ENCODE measurements around the gene RABAC1.
A peak's percentile ranks its signal among the peaks of the same experiment; 100 is the strongest.

The RABAC1 gene

DNA sequence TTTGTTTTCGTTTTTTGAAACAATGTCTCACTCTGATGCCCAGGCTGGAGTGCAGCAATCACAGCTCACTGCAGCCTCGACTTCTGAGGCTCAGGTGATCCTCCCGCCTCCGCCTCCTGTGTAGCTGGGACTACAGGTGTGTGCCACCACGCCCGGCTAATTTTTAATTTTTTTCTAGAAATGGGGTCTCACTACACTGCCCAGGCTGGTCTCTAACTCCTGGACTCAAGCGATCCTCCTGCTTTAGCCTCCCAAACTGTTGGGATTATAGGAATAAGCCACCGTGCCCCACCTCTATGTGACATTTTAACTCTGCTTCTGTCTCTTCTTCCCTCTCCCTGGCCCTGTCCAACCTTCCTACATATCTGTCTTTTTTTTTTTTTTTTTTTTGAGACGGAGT lies 29.8 kb upstream of the RABAC1 start:
- no peak for DNase-seq

DNA sequence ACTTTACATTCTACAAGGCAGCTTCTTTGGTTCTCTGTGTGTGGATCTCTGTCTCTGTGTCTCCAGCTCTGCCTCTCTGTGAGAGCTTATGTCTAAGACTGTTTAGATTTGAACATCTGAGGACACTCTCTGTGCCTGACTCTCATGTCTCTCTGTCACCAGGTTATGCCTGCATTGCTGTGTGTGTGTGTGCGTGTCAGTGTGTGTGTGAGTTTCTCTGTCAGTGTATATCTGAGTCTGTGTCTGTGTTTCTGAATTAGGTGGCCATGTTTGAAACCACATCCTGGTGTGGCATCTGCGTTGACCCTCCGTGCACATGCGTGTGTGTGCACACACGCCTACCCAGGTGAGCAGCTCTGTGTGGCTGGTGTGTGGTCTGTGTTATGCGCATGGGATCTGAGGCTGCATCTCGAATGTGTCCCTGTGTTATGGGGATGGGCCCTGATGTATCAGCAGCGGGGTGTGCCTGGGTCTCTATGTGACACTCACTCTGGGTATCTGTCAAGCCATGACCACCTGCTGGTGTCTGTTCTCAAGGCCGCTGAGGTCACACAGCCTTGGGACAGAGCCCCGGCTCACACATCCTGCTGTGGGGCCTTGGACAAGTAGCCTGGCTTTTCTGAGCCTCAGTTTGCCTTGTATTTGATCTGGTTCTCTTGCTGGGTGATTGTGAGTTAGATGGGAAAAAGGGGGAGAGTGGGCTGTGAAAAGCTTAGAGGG lies 28.2 kb upstream of the RABAC1 start:
- DNase-seq = no peak

DNA sequence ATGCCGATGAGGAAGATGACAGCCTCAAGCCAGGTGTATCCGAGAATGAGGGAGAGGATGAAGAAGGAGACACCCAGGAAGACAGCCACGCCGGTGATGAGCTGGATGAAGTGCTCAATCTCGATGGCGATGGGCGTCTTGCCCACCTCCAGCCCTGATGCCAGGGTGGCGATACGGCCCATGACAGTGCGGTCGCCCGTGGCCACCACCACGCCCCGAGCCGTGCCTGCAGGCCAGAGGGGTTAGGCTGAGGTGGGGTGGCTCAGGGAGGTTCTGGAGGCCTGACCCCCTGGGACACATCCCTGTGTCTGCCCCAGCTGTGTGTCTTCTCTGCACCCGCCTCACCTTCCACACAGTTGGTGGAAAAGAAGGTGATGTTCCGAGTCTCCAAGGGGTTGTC lies 25.8 kb upstream of the RABAC1 start:
- no peak for DNase-seq

DNA sequence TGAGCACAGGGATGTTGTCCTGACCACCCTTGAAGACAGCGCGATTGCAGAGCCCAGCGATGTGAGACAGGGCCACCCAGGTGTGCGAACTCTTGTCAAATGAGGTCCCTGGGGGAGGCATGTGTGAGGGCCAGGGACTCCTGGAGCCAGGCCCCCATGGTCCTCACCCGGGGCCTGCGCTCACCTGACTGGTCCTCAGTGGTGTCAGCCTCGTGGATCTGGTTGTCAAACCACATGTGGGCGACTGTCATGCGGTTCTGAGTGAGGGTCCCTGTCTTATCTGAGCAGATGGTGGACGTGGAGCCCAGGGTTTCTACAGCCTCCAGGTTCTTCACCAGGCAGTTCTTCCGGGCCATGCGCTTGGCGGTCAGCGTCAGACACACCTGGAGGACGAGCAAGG lies 22.6 kb upstream of the RABAC1 start:
- no peak for DNase-seq

DNA sequence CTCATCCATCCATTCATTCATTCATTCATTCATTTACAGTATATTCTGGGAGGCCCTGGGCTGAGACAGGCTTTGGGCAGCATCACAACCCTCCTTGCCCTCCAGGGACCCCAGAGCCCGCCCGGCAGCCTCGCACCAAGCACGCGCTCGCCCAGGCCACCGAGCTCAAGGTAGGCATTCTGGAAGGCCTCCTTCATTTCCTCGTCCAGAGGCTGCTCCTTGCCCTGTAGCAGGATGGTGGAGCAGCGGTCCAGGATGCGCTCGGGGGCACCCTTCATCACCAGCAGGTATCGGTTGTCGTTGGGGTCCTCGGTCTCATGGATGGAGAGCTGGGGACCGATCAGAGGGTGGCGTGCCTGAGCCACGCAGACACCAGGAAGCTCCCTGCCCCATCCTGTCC lies 19.3 kb upstream of the RABAC1 start:
- no peak for DNase-seq

DNA sequence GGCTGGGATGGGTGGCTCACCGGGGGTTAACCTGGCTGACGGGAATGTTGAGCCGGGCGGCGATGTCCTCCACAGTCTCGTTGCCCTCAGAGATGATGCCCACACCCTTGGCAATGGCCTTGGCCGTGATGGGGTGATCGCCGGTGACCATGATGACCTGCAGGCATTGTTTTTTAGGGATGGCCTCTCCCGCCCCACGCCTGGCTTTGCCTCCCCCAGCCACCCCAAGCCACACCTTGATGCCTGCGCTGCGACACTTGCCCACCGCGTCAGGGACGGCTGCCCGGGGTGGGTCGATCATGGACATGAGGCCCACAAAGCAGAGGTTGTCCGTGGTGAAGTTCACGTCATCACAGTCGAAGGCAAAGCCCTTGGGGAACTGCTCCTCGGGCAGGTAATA lies 18.8 kb upstream of the RABAC1 start:
- DNase-seq = no peak

DNA sequence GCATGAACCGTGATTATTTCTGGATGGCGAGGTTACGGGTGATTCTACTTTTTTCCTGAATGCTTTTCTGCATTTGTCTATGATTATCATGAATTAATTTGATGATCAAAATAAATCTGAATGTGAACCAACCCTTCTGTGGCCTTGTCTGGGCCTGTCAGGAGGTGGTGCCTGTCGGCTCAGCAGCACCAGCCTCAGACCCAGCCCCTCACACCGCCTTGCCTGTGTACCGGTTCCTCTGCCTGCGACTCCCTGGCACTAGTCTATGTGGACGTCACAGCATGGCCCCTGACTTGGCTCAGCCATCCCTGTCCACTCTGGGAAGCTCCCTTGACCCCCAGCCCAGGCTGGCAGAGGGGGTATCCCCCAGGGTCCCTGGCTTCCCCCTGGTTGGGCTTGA lies 15.5 kb upstream of the RABAC1 start:
- no peak for DNase-seq

DNA sequence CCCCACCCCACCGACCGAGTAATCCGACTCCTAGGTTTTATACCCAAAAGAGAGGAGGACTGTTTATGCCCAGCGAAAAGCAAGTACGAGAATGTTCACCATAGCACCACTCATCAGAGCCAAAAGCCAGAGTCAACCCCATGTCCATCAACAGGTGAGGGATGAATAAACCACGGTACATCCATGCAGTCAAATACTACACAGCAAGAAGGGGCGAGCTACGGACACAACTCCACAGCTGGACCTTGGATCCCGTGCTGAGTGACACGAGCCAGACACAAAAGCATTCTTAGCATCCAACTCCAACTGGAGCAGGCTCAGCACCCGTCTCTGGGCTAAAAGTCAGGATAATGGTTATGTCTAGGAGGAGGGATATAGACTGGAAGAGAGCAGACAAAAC lies 12.2 kb upstream of the RABAC1 start:
- DNase-seq = no peak

DNA sequence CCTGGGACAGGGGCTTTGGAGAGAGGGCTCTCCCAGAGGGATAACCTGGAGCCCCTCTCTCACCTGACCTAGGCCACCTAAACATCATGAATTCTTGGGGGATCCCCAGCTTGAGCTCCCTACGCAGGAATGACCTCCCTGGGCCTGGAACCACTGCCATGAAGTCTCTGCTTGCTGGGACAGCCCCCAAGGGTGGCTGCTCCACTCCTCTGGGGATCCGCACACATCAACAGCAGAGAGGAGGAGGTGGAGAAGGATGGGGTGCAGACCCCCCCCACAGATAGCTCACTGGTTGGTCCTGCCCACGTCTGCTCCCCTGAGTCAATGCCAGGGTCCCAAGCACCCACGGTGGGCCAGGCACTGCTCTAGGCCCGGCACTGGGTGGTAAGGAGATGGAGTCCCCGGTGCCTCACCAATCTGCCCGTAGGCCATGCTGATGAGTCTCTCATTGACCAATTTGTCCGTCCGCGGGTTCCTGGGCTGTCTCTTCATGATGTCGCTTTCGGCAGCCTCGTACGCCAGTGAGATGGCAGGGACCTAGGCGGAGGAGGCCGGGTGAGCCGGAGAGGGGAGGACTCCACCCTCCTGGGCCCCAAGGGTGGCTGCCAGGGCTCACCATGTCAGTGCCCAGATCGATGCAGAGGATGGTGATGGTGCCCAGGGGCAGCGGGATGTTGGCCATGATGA lies 10.8 kb upstream of the RABAC1 start:
- no peak for DNase-seq

DNA sequence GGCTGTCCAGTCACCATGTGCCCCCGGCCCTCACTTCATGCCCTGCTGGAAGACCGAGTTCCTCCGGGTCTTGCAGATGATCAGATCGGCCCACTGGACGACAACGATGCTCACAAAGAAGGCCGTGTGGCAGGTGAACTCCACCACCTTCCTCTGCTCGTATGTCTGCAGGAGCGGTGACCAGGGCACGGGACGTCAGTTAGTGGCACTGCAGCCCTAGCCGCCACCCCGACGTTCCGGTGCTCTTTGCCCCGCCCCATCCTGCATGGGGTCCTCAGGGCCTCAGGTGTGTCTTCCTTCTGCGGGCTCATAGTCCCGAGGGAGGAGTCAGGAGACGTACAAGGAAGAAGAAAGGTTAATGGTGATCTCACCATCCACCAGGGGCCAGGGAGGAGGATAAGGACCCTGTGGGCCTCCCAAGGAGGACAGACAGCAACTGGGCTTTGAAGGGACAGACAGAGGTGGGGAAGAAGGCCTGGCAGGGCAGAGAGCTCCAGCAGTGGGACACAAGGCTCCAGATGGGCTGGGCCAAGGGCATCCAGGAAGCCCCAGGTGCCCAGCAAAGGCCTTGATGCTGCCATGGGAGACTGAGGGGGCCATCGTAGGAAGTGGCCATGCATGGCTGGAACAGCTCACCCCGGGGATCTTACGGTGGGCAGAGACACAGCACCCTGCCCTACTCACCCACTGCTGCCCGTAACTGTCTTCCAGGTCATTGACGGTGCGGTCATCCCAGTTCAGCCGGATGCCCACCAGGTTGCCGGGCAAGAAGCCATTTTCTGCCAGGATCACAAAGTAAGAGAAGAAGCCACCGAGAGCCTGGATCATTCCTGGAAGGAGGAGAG lies 9.9 kb upstream of the RABAC1 start:
- DNase-seq = no peak

DNA sequence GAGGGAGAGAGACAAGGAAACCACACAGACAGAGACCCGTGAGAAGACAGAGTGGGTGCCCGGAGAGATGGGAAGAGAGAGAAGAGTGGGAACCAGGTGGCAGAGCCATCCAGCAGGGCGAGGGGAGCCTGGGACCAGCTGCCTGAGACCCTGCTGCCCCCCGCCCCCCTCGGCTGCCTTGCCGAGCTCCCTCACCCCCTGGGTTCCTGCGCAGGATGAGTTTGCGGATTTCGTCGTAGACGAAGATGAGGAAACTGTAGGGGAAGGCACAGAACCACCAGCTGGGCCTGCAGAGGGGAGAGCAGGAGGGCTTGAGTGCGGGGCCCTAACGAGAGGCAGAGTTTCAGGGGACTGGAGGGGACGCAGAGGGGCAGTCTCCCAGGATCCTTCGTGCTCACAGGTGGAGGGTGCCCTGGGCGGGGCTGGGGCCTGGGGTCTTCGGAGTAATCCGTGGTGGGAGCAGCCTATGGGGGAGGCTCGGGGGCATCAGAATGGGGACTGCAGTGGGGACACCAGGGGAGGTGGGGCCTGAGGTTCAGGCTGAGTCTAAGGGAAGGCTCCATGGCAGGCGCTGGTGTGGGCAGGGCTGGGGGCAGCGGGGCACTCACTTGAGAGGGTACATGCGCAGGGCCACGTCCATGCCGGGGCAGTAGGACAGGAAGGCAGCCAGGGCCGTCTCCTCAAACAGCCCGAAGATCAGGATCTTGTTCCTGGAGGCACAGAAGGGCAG lies 8.1 kb upstream of the RABAC1 start:
- no peak for DNase-seq

DNA sequence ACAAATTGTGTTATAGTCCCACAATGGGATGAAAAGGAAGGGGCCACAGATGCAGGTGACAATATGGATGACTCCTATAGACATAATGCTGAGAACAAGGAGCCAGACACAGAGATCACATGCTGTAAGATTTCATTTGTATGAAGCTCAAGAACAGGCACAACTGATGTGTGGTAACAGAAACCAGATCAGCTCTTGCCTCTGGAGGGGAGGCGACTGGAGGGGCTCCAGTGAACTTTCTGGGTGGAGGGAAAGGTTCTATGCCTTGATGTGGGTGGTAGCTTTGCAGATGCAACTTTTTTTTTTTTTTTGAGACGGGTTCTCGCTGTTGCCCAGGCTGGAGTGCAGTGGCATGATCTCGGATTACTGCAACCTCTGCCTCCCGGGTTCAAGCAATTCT lies 6.0 kb upstream of the RABAC1 start:
- no peak for DNase-seq

DNA sequence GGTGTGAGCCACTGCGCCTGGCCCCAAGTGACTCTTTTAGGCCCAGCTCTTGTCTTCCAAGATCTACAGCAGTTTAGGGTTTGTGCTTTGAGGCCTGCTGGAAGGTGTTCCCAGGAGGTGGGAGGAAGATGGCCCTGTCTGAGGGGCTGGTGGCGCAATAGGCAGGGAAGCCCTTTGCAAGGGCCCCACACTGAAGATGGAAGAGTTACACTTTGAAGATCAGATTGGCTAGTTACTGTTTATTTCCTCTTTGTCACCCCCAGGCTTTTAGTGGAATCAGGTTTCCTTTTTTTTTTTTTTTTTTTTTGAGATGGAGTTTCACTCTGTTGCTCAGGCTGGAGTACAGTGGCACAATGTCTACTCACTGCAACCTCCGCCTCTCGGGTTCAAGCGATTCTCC lies 1.9 kb upstream of the RABAC1 start:
- no peak for DNase-seq

DNA sequence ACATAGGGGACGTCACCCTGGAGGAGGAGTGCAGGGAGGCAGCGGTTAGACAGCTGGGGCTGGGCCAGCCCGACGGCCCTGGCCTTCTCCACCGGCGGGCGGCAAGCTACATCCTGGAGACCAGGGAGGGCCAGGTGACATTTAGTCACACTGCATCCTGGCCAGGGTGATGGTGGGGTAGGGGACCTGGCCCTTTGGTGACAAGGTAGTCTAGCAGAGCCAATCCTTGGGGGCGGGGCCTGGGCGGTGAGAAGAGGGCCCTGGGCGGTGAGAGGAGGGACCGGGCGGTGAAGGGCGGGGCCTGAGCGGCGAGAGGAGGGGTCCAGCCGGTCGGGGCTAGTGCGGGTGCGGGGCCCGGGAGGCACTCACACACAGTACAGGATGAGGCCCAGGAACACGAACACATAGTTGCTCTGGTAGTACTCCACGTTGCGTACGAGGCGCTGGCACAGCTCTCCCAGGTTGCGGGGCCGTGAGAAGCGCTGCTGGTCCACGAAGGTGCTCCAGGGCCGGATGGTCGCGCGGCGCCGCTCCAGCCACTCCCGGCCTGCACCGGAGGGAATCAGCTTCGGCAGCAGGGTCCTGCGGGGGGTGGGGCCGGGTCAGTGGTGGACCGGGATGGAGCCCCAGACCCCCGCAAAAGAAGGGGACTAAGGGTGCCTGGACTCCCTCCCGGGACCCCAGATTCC lies 610 bp downstream of the RABAC1 start:
- no peak for DNase-seq

DNA sequence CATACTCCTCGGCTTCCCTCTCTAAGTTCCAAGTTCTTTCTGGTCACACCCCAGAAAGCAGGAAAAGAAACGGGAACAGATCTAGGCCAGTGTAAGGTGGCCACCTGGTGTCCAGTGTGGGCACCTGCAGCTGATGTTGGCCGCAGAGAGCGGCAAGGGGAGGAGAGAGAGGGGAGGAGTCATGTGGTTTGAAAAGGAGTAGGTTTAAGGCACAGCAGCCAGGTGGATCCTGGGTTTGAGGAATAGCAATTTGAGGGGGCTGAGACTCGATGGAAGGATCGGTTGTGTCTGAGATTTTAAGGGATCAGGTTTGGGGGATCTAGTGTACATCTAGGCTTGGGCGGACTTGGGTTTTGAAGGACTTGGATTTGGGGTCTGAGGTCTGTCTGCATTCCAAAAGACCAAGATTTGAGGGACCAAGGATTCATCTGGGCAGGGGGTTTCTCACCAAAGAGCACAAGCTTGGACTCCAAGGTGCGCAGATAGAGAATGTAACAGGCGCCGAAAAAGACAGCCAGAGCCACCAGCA lies 1.2 kb downstream of the RABAC1 start:
- peak; percentile 64 for DNase-seq

DNA sequence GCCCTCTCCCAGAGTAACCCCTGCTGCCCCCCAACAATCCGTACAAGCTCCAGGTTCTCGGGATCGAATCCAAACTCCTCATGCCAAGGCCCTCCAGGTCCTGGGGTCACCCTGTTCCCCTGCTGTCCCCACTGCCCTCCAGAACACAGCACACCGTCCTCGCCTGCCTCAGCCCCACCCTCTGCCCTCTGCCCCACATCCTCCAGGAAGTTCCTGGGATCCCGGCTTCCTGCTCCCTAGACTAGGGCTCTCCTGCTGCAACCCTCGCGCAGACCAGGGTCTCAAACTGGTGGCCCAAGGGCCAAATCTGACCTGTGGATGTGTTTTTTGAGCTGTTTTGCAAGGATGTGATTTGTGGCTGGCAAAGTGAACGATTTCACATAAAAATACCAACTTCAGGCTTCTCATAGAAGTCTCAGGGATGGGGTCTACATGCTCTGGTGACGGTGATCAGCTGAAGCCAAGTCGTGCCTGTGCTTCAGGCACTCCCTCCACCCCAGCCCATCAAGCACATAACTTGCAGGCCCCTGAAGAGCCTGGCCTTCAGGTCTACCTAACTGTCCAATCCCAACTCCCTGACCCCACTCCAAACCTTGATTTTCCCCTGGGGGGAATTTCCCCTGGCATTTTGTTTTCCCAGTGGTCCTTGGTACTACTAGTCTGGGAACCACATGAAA lies 1.8 kb downstream of the RABAC1 start:
- no peak for DNase-seq

DNA sequence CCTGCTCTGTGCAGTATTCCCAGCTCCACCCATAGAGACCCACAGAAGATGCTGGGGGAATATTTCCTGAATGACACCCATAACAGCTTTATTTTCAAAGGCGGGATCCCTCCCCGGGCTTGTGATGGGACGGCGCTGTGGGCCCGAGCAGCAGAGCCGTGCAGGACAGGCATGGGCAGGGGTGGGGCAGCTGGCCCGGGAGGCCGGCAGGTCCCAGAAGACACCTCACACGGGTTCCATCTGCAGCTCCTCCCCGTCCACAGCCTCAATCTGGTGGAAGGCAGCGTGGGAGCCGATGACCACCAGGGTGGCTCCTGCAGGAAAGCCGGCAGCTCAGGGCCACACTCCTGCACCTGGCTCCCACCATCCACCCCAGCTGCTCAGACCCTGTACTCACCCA lies 2.5 kb downstream of the RABAC1 start:
- DNase-seq = no peak

DNA sequence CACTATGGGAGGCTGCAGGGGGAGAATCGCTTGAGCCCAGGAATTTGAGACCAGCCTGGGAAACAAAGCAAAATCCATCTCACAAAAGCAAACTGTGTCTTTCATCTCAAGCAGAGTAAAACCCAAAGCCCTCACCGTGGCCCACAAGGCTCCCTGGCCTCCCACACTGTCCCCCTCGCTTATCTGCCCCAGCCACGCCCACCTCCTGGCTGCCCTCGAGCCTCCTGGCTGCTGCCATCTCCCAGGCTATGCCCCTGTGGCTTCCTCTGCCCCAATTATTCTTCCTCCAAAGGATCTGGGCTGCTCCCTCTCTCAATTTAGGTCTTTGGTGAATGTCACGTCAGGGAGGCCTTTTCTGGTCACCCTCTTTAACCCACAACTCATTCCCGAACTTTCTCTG lies 3.6 kb downstream of the RABAC1 start:
- no peak for DNase-seq

DNA sequence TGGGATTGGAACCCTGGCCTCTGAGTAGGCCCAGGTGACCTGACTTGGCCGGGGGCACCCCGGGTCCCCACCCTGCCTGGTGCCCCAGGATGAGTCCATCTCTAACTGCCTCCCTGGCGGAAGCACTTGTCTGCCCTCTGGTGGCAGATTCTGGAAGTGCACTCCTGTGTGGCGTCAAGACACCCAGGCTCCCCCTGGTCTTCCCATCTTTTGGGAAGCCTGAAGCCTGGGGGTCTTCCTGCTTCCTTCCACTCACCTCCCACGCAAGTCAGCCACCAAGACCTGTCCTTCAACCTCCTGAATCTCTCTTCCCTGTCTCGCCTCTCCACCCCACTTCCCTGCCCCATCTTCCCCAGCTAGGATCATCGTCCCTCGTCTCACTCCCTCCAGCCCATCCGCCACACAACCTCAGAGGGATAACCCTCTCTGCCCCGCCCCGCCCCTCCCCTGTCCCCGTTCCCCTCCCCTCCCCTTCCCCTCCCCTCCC lies 7.4 kb downstream of the RABAC1 start:
- peak; percentile 20 for DNase-seq

DNA sequence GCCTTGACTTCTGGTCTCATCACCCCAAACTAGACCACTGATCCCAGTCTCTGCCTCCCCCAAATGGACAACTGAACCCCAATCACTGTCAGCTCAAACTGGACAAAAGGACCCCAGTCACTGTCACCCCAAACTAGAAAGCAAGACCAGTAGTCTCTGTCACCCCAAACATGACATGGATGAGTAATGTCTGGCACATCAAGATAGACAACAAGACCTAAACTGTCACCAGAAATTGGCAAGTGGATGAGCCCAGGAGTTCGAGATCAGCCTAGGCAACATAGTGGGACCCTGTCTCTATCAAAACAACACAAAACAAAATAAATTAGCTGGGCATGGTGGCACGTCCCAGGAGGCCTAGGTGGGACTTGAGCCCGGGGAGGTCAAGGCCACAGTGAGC lies 12.0 kb downstream of the RABAC1 start:
- no peak for DNase-seq

DNA sequence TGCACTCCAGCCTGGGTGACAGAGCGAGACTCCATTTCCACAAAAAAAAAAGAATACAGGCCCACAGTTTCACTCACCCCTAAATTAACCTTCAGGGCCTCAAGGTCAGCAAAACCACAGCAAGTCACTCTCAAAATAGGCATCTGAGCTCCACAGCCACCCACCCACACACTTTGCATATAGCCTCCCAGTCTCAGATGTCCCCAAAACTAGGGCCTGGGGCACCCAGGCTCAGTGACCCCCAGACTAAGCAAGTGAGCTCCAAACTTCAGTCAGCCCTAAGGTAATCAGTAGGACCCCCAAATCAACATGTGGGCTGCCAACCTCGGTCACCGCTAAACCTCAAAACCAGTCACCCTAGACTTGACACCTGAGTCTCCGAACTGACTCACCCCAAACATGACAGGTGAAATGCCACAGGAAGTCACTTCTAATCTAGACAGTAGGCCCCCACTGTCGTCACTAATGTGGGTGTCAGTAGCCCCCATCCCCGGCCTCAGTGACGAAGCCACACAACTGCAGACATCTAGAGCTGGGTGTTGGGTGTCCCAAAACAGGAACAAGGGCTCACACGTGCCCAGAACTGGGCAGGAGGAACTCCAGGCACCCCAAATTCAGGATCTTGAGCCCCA lies 13.9 kb downstream of the RABAC1 start:
- DNase-seq = no peak

Measured in SHP77 treated with DMSO at 0.1 percent for 48 hours (cell line).